Heart right ventricle (tissue), 16 donors: ENCODE results near the gene LITAF. TPM values are rescaled to one million over a fixed set of nuclear protein-coding genes. Genes with fewer than 3 reads are reported as not detected.

Experiments
- ATAC-seq, 8 donors: fragments of 200-7000 bp; cut with Tn5 transposase; one replicate each; pipeline ENCODE4 v1.9.1; 2020; ENCODE audit warnings: mild to moderate bottlenecking in 8 of 8, moderate library complexity in 8 of 8, moderate number of reproducible peaks in 1 of 8
- DNase-seq, 2 donors: peaks; one replicate each; pipeline ENCODE4 v3.0.0-alpha.2; 2020
- H3K27ac ChIP-seq, 10 donors: fragments of 200-600 bp; sonication (generic) in 2 of 10; one replicate each; pipeline versions ENCODE4 v1.5.0 to v1.8.0; 2020 to 2022; ENCODE audit warnings: mild to moderate bottlenecking in 3 of 10
- H3K27me3 ChIP-seq, 7 donors: fragments of 200-600 bp; one replicate each; pipeline ENCODE4 v1.8.0; 2021 to 2022; ENCODE audit warnings: mild to moderate bottlenecking in 2 of 7
- H3K36me3 ChIP-seq, 9 donors: fragments of 200-600 bp; sonication (generic) in 1 of 9; one replicate each; pipeline versions ENCODE4 v1.5.0 to v1.8.0; 2020 to 2022; ENCODE audit warnings: mild to moderate bottlenecking in 2 of 9
- H3K4me1 ChIP-seq, 9 donors: fragments of 200-600 bp; sonication (generic) in 1 of 9; one replicate each; pipeline versions ENCODE4 v1.5.0 to v1.8.0; 2020 to 2022; ENCODE audit warnings: mild to moderate bottlenecking in 4 of 9
- H3K4me3 ChIP-seq, 10 donors: fragments of 200-600 bp; sonication (generic) in 2 of 10; one replicate each; pipeline versions ENCODE4 v1.5.0 to v1.8.0; 2020 to 2022; ENCODE audit warnings: mild to moderate bottlenecking in 7 of 10, moderate library complexity in 2 of 10
- H3K9me3 ChIP-seq, 11 donors: fragments of 200-600 bp in 10 of 11; sonication (generic) in 2 of 11; one replicate each; pipeline versions ENCODE4 v1.5.0 to v1.8.0; 2013 to 2022; ENCODE audit warnings: mild to moderate bottlenecking in 2 of 11, control low read depth in 1 of 11, moderate library complexity in 1 of 11
- WGBS, 2 donors: extraction: QIAGEN DNeasy Blood & Tissue Kit; methylation state at CpG; one replicate each; pipeline ENCODE4 v1.1.7; 2013; ENCODE audit warnings: inconsistent platforms in 1 of 2; 5-methylcytosine and 5-hydroxymethylcytosine counted together
- intact Hi-C, 10 donors: fragments of 100-400 bp; cut with DNase I; formaldehyde crosslinking; loops; one replicate each; pipeline versions ENCODE4 v1.11.1 to v1.14.2; 2022
- polyA plus RNA-seq, 2 donors: library from polyadenylated mRNA; stranded (reverse); fragments of 200-250 nt; gene quantifications; one replicate each; pipeline ENCODE4 v1.2.3, GENCODE V29; 2013
- total RNA-seq, 10 donors: library from RNA; stranded (reverse); fragmentation: NEBNext Ultra II Directional in 3 of 10; extraction: Animal tissue kit (Norgen Biotek cat#: 25700) in 3 of 10; gene quantifications; one replicate each; pipeline versions ENCODE4 v1.2.1 to v1.2.4, GENCODE V29; 2021 to 2023
- TF ChIP-seq, protein P1 (sequence below), 9 donors: fragments of 200-600 bp; sonication (generic) in 2 of 9; IDR thresholded peaks; one replicate each; pipeline versions ENCODE4 v1.5.0 to v1.8.0; 2021 to 2022; ENCODE audit warnings: antibody characterized with exemption in 9 of 9, mild to moderate bottlenecking in 5 of 9, moderate library complexity in 1 of 9
- donor health status: Arrhythmogenic right ventricular cardiomyopathy.
- donor health status: ischemic (EF 13 %, LVEDD 7.1; RV severe dilation, severe dysfunction).
- donor health status: healthy with polysubstance abuse.
- donor health status: DM: no; HTN: yes; CAD: no.
- donor health status: DM: no; HTN: no; CAD: no.
- donor health status: ischemic (EF 25% LVEDD 6.9; RV normal size, moderate dysfunction).
- donor health status: ischemic (EF 25% LVEDD 5.7; RV mildly dilated, moderate dysfunction).
- donor health status: healthy.
- donor health status: DM: yes; HTN: yes; CAD: no.
- donor health status: Ischemic cardiomyopathy.
- donor health status: ischemic (EF 35%, LVEDD 5.7; RV mildly dilated, moderate dysfunction).
- donor health status: nonischemic (EF 11% LVEDD 7.7; RV severe dilation, severe dysfunction).
- donor health status: DM: yes; HTN: yes; CAD: no.
- donor health status: PGD.
- donor health status: ischemic (EF 29% LVEDD 5.4; RV normal size, mild dysfunction).
- donor health status: nonischemic (EF 23%, LVEDD 6.1; RV moderate dilation, normal function).

The LITAF gene
- total and polyA plus RNA-seq, 12 donors: 13.3 to 96.9 (median 38.2) TPM

- no peaks in the 10 kb centered on the region for H3K9me3 ChIP-seq
- no peak overlapping the region for H3K27ac ChIP-seq
- H3K4me1 ChIP-seq: peaks cover 0 to 5% (median 0%) of the 10 kb centered on the region in 9 donors
- ATAC-seq (peak in 1 of 8 donors; percentile 45), DNase-seq (no peak)
- H3K36me3 ChIP-seq: no peaks in the 10 kb centered on the region
- intact Hi-C loops: loop anchor here in 9 of 10 donors (5.0 to 10.0 kb wide), 8 partner anchors 101 to 281 kb away; no protein-coding TSS in a partner anchor
- TF ChIP-seq, protein P1, sequence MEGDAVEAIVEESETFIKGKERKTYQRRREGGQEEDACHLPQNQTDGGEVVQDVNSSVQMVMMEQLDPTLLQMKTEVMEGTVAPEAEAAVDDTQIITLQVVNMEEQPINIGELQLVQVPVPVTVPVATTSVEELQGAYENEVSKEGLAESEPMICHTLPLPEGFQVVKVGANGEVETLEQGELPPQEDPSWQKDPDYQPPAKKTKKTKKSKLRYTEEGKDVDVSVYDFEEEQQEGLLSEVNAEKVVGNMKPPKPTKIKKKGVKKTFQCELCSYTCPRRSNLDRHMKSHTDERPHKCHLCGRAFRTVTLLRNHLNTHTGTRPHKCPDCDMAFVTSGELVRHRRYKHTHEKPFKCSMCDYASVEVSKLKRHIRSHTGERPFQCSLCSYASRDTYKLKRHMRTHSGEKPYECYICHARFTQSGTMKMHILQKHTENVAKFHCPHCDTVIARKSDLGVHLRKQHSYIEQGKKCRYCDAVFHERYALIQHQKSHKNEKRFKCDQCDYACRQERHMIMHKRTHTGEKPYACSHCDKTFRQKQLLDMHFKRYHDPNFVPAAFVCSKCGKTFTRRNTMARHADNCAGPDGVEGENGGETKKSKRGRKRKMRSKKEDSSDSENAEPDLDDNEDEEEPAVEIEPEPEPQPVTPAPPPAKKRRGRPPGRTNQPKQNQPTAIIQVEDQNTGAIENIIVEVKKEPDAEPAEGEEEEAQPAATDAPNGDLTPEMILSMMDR (IDR thresholded peaks at IDR 0.05): no peak
- 72 to 77% methylated on average over 2 of the region's 2 CpGs for WGBS, 2 donors
- H3K4me3 ChIP-seq: no peak overlapping the region
- H3K27me3 ChIP-seq: no peaks in the 10 kb centered on the region
Measured at GRCh38 chr16:11534262-11534661, 52.5 kb downstream of the LITAF start.

- H3K4me3 ChIP-seq: no peak overlapping the region
- no peaks in the 10 kb centered on the region for H3K27me3 ChIP-seq
- DNase-seq (no peak), ATAC-seq (no peak)
- H3K4me1 ChIP-seq: peaks cover 0 to 5% (median 0%) of the 10 kb centered on the region in 9 donors
- no peaks in the 10 kb centered on the region for H3K36me3 ChIP-seq
- TF ChIP-seq, protein P1 (IDR thresholded peaks at IDR 0.05): no peak
- WGBS, 2 donors: 85 to 86% methylated on average over 5 of the region's 5 CpGs
- H3K27ac ChIP-seq: no peak overlapping the region
- intact Hi-C loops: loop anchor here (2.0 to 10.0 kb wide), 10 partner anchors 101 to 281 kb away; no protein-coding TSS in a partner anchor
- no peaks in the 10 kb centered on the region for H3K9me3 ChIP-seq
Measured at GRCh38 chr16:11533588-11533987, 53.1 kb downstream of the LITAF start.

- Histone ChIP-seq H3K4me1 (peaks cover 0 to 10% (median 0%) of the 10 kb centered on the region in 9 donors), H3K27me3 (peaks cover 0 to 26% (median 7%) of the 10 kb centered on the region in 7 donors), H3K9me3 (no peaks in the 10 kb centered on the region), H3K4me3 (no peak overlapping the region), H3K36me3 (no peaks in the 10 kb centered on the region), H3K27ac (no peak overlapping the region)
- intact Hi-C loops: loop anchor here in 9 of 10 donors (2.0 to 10.0 kb wide), 10 partner anchors 104 to 284 kb away; no protein-coding TSS in a partner anchor
- DNase-seq (no peak), ATAC-seq (no peak)
- TF ChIP-seq, protein P1 (IDR thresholded peaks at IDR 0.05): no peak
- 71 to 79% methylated on average over 8 of the region's 8 CpGs for WGBS, 2 donors
Measured at GRCh38 chr16:11530171-11530940, 56.4 kb downstream of the LITAF start.

DNA sequence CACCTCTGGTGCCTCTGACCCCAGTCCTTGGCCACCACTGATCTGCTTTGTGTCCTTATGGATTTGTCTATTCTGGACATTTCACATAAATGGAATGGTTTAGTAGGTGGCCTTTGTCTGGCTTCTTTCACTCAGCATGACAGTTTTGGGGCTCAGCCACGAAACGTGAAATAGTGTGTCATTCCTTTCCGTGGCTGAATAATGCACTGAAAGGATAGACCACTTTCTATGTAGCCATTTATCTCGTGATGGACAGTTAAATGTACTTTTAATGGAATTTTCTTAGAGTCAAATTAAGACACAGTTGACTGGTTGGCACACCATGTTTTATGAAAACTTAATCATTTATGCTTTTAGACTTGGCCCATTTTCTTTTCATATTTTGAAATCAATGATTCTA lies 57.4 kb downstream of the LITAF start:
- H3K36me3 ChIP-seq: no peaks in the 10 kb centered on the region
- no peak overlapping the region for H3K4me3 ChIP-seq
- peaks cover 0 to 7% (median 0%) of the 10 kb centered on the region in 9 donors for H3K4me1 ChIP-seq
- ATAC-seq (no peak), DNase-seq (no peak)
- no peak overlapping the region for H3K27ac ChIP-seq
- H3K9me3 ChIP-seq: no peaks in the 10 kb centered on the region
- intact Hi-C loops: loop anchor here in 1 of 10 donors (10.0 kb wide), 1 partner anchor 114 kb away; no protein-coding TSS in a partner anchor
- peaks cover 0 to 26% (median 7%) of the 10 kb centered on the region in 7 donors for H3K27me3 ChIP-seq
- TF ChIP-seq, protein P1 (IDR thresholded peaks at IDR 0.05): no peak
- WGBS, 2 donors: 85 to 88% methylated on average over 4 of the region's 4 CpGs
